K562 (cell line): ENCODE measurements around the gene ASIC3. TPM values are rescaled to one million over a fixed set of nuclear protein-coding genes. Genes with fewer than 3 reads are reported as not detected.
A peak's percentile ranks its signal among the peaks of the same experiment; 100 is the strongest.

Experiments
- ARID1B ChIP-seq: fragments of 450-650 bp; IDR thresholded peaks from 2 replicates; pipeline ENCODE4 v1.6.1; 2016; ENCODE audit warnings: antibody characterized with exemption, mild to moderate bottlenecking, inconsistent platforms
- DPF2 ChIP-seq: fragments of 450-650 bp; IDR thresholded peaks from 2 replicates; pipeline ENCODE4 v1.6.1; 2016
- E2F1 ChIP-seq: sonication (generic); formaldehyde crosslinking; IDR thresholded peaks from 2 replicates; pipeline ENCODE4 v1.8.1; 2023; ENCODE audit warnings: mild to moderate bottlenecking, missing genetic modification reagents, moderate library complexity
- HDAC1 ChIP-seq, 2 experiments: fragments of 450-650 bp; IDR thresholded peaks; 2 replicates each; pipeline ENCODE4 v1.6.1; 2016 to 2017; ENCODE audit warnings: inconsistent platforms in 1 of 2, mild to moderate bottlenecking in 1 of 2, moderate library complexity in 1 of 2
- HOXB6 ChIP-seq: fragments of 250-450 bp; sonication (Bioruptor Pico); IDR thresholded peaks from 2 replicates; pipeline ENCODE4 v1.5.1; 2022; ENCODE audit warnings: mild to moderate bottlenecking, borderline replicate concordance
- HSF4 ChIP-seq: fragments of 250-450 bp; sonication (Bioruptor Pico); IDR thresholded peaks from 2 replicates; pipeline ENCODE4 v2.1.2; 2022; ENCODE audit warnings: mild to moderate bottlenecking, moderate library complexity, borderline replicate concordance
- MIER1 ChIP-seq: fragments of 450-650 bp; IDR thresholded peaks from 2 replicates; pipeline ENCODE4 v1.6.1; 2016; ENCODE audit warnings: antibody characterized with exemption, mild to moderate bottlenecking, low read depth
- PKNOX1 ChIP-seq: fragments of 450-650 bp; IDR thresholded peaks from 2 replicates; pipeline ENCODE4 v1.6.1; 2016
- POLR2A ChIP-seq: fragments of 450-650 bp; conservative IDR thresholded peaks from 2 replicates; pipeline ENCODE4 v1.6.1; 2016
- SPI1 ChIP-seq: IDR thresholded peaks from 2 replicates; pipeline ENCODE4 v1.6.1; 2011; ENCODE audit warnings: low read depth, low read length, control low read depth, borderline replicate concordance
- SRSF3 ChIP-seq: fragments of 200-400 bp; formaldehyde crosslinking; IDR thresholded peaks from 2 replicates; pipeline ENCODE4 v1.6.1; 2016; ENCODE audit warnings: mild to moderate bottlenecking, low read length, moderate library complexity; ENCODE audit not compliant: insufficient read depth
- TBP ChIP-seq: optimal IDR thresholded peaks from 2 replicates; pipeline ENCODE3; 2011; ENCODE audit warnings: low read depth, low read length, improper control_type of control experiment
- TFAP4 ChIP-seq: sonication (generic); formaldehyde crosslinking; IDR thresholded peaks from 2 replicates; pipeline ENCODE4 v1.8.0; 2022; ENCODE audit warnings: missing genetic modification reagents, mild to moderate bottlenecking, moderate library complexity, borderline replicate concordance
- ZC3H11A ChIP-seq: IDR thresholded peaks from 2 replicates; pipeline ENCODE4 v1.6.1; 2012; ENCODE audit warnings: low read depth, low read length, improper control_type of control experiment
- ZFX ChIP-seq: sonication (generic); formaldehyde crosslinking; IDR thresholded peaks from 2 replicates; pipeline ENCODE4 v1.8.0; 2022; ENCODE audit warnings: mild to moderate bottlenecking, missing genetic modification reagents, moderate library complexity
- polyA plus RNA-seq, 8 experiments: library from polyadenylated mRNA; depleted of rRNA in 4 of 8; stranded (reverse) in 5 of 8; unstranded in 3 of 8; fragments of >200 nt; fragmentation: Nextera tagmentation in 2 of 8; fragmentation: Illumina TruSeq in 1 of 8; extraction: Ambion mirVana in 2 of 8; extraction: Trizol in 1 of 8; gene quantifications; 2 replicates each; pipeline versions ENCODE4 v1.2.1 to v1.2.3, GENCODE V29; 2011 to 2014; ENCODE audit warnings: inconsistent platforms in 1 of 8, missing spikeins in 1 of 8
- total RNA-seq, 7 experiments: library from RNA; depleted of rRNA in 6 of 7; stranded (reverse); fragments of >200 nt in 6 of 7; fragmentation: Illumina TruSeq in 2 of 7; extraction: Trizol in 2 of 7; gene quantifications; 2 replicates each; pipeline versions ENCODE4 v1.2.1 to v1.2.3, GENCODE V29; 2011 to 2021; ENCODE audit warnings: low replicate concordance in 1 of 7
- TF ChIP-seq, protein P1 (sequence below): sonication (generic); formaldehyde crosslinking; IDR thresholded peaks from 2 replicates; pipeline ENCODE4 v1.5.0; 2020; ENCODE audit warnings: missing genetic modification reagents
- TF ChIP-seq, protein P2 (sequence below): fragments of 450-650 bp; formaldehyde crosslinking; conservative IDR thresholded peaks from 2 replicates; pipeline ENCODE4 v1.4.0; 2022; ENCODE audit warnings: mild to moderate bottlenecking, missing genetic modification characterization

ASIC3 gene
- total and polyA plus RNA-seq, 9 of the 15 experiments (the other 6 are each of a cell fraction or from before 2014, with no cell fraction given), result 0.11 to 5.0 (median 0.87) TPM

- TF ChIP-seq E2F1 (CRISPR knock-in tag) (peak; percentile 54; the same call in 1 of the 2 replicates), TFAP4 (CRISPR knock-in tag) (0 out of 2 replicates have a peak, but pooled peaks have one; percentile 4), HOXB6 (CRISPR knock-in tag) (no peak), ARID1B (peak; percentile 51; the same call in 1 of the 2 replicates), SRSF3 (0 out of 2 replicates have a peak, but pooled peaks have one; percentile 24), MIER1 (0 out of 2 replicates have a peak, but pooled peaks have one; percentile 54), DPF2 (peak; percentile 75), PKNOX1 (peak; percentile 26; the same call in 1 of the 2 replicates), ZFX (CRISPR knock-in tag) (no peak), ZC3H11A (0 out of 2 replicates have a peak, but pooled peaks have one; percentile 42), HSF4 (no peak), SPI1 (no peak), HDAC1 (IDR thresholded peaks at IDR 0.05) (peak in 1 of 2 experiments; percentile 83; a peak in 2 of 4 replicates), TBP (peak; percentile 18), POLR2A (peak; percentile 66)
- TF ChIP-seq, protein P1, sequence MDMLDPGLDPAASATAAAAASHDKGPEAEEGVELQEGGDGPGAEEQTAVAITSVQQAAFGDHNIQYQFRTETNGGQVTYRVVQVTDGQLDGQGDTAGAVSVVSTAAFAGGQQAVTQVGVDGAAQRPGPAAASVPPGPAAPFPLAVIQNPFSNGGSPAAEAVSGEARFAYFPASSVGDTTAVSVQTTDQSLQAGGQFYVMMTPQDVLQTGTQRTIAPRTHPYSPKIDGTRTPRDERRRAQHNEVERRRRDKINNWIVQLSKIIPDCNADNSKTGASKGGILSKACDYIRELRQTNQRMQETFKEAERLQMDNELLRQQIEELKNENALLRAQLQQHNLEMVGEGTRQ, result no peak
- TF ChIP-seq, protein P2, sequence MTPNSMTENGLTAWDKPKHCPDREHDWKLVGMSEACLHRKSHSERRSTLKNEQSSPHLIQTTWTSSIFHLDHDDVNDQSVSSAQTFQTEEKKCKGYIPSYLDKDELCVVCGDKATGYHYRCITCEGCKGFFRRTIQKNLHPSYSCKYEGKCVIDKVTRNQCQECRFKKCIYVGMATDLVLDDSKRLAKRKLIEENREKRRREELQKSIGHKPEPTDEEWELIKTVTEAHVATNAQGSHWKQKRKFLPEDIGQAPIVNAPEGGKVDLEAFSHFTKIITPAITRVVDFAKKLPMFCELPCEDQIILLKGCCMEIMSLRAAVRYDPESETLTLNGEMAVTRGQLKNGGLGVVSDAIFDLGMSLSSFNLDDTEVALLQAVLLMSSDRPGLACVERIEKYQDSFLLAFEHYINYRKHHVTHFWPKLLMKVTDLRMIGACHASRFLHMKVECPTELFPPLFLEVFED (CRISPR knock-in tag), result peak; percentile 54; the same call in 1 of the 2 replicates
Observed at GRCh38 chr7:151082141-151083070, 34.1 kb downstream of the ASIC3 start (continued).
